K562 (cell line): Measurements from ENCODE around the gene ATL3.

Source experiments
- ARNT ChIP-seq, 2 experiments: fragments of 450-650 bp; IDR thresholded peaks; 2 replicates each; pipeline ENCODE4 v1.6.1; 2016; ENCODE audit warnings: mild to moderate bottlenecking in 1 of 2
- CREB3L1 ChIP-seq: fragments of 450-650 bp; IDR thresholded peaks from 2 replicates; pipeline ENCODE4 v1.6.1; 2014; ENCODE audit warnings: low read depth, mild to moderate bottlenecking, moderate library complexity, borderline replicate concordance
- CTCF ChIP-seq, 3 experiments: IDR thresholded peaks in 2 of 3; conservative IDR thresholded peaks in 1 of 3; 2 replicates each; pipeline ENCODE4 v1.5.1; 2011 to 2012; ENCODE audit warnings: low read length in 3 of 3, mild to moderate bottlenecking in 3 of 3, control low read depth in 2 of 3, improper control_type of control experiment in 1 of 3, inconsistent platforms in 1 of 3, low read depth in 1 of 3, mixed read lengths in 1 of 3, moderate library complexity in 1 of 3; ENCODE audit not compliant: insufficient read depth in 2 of 3
- E2F5 ChIP-seq: sonication (generic); formaldehyde crosslinking; IDR thresholded peaks from 2 replicates; pipeline ENCODE4 v1.8.0; 2022; ENCODE audit warnings: mild to moderate bottlenecking, missing genetic modification reagents
- MAX ChIP-seq: sonication (generic); formaldehyde crosslinking; IDR thresholded peaks from 2 replicates; pipeline ENCODE4 v1.9.0; 2022; ENCODE audit warnings: mild to moderate bottlenecking, missing genetic modification reagents
- POLR2A ChIP-seq: fragments of 450-650 bp; conservative IDR thresholded peaks from 2 replicates; pipeline ENCODE4 v1.6.1; 2016
- RFX5 ChIP-seq: IDR thresholded peaks from 2 replicates; pipeline ENCODE4 v1.6.1; 2011; ENCODE audit warnings: low read depth, mild to moderate bottlenecking, improper control_type of control experiment, low read length
- ZNF740 ChIP-seq, 3 experiments: fragments of 200-800 bp in 1 of 3; sonication (Bioruptor generic) in 1 of 3; sonication (generic) in 1 of 3; formaldehyde crosslinking in 1 of 3; IDR thresholded peaks; 2 replicates each; pipeline versions ENCODE4 v1.6.1 to v1.8.0; 2016 to 2022; ENCODE audit warnings: mild to moderate bottlenecking in 2 of 3, missing compliant biosample characterization in 2 of 3, missing genetic modification characterization in 2 of 3, missing genetic modification reagents in 1 of 3

GRCh38 chr11:63672156-63672463, 934 bp upstream of the ATL3 start:
- TF ChIP-seq RFX5: no peak
- TF ChIP-seq MAX (CRISPR knock-in tag): no peak
- no peak for TF ChIP-seq CREB3L1
- TF ChIP-seq ARNT (IDR thresholded peaks at IDR 0.05): no peak
- TF ChIP-seq ZNF740 (CRISPR knock-in tag; IDR thresholded peaks at IDR 0.05): no peak
- no peak for TF ChIP-seq ZNF740 (tag; IDR thresholded peaks at IDR 0.05)
- TF ChIP-seq POLR2A: no peak
- no peak for TF ChIP-seq CTCF (IDR thresholded peaks at IDR 0.05 in 2 of 3, conservative IDR thresholded peaks at IDR 0.05 in 1 of 3; ENCODE audit: insufficient read depth in 2 of 3, low read depth in 1 of 3, low read length in 3 of 3)
- TF ChIP-seq E2F5 (CRISPR knock-in tag): no peak
